Measurements from ENCODE around the gene RNF151. TPM values are rescaled to one million over a fixed set of nuclear protein-coding genes. Genes with fewer than 3 reads are reported as not detected.
A peak's percentile ranks its signal among the peaks of the same experiment; 100 is the strongest.

The RNF151 gene
- total and polyA plus RNA-seq, 2 donors (not counting 1 experiment from before 2014, with no cell fraction given) = not detected

DNA sequence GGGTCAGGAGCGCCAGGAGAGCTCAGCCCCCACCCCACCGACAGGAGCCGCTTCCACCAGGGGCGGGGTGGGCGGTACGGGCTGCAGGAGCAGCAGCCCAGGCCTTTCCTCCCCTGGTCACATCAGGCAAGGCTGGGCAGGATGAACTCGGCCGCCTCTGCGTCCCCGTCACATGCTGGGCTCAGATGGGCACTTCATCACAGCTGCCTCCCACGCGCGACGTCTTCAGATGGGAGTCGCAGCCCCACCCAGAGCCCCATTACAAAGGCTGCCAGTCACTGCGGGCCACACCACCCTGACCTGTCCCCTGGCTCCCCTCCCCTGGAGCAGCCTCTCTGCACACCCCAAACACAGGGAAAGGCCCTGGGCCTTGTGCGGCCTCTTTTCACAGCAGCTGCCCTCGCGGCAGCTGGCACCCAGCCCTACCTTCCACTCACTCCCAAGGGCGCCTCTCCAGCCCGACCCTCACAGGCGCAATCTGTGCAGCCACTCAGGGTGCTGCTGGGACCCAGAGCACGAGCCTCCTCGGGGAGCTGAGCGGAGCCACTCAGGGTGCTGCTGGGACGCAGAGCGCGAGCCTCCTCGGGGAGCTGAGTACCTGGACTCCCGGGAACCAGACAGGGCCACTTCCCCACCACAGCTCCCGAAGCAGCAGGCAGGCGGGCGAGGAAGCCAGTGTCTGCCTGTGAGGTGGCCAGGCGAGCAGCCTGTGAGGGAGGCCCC lies 38.3 kb downstream of the RNF151 start:
- Histone ChIP-seq H3K27ac (ENCODE audit: insufficient read depth, low read length) (no peak overlapping the region), H3K27me3 (ENCODE audit: control insufficient read depth, insufficient read depth, low read length) (no peaks in the 10 kb centered on the region), H3K4me3 (replicated peaks in 1 of 4; ENCODE audit: control extremely low read depth in 1 of 4, insufficient read depth in 1 of 4, low read depth in 3 of 4, low read length in 4 of 4) (no peak overlapping the region), H3K9me3 (ENCODE audit: control insufficient read depth, insufficient read depth, low read depth, low read length) (no peaks in the 10 kb centered on the region), H3K79me2 (ENCODE audit: control insufficient read depth, insufficient read depth, low read length) (peaks cover 69% of the 10 kb centered on the region), H3K36me3 (ENCODE audit: control insufficient read depth, insufficient read depth, low read length) (peaks cover 34% of the 10 kb centered on the region), H4K20me1 (ENCODE audit: control insufficient read depth, extremely low read depth, insufficient read depth, low read length) (no peaks in the 10 kb centered on the region), H2AFZ (ENCODE audit: low read length) (no peak overlapping the region), H3K4me1 (ENCODE audit: control insufficient read depth, extremely low read depth, insufficient read depth, low read length) (peaks cover 19% of the 10 kb centered on the region), H3K9ac (ENCODE audit: insufficient read depth, low read length) (no peak overlapping the region), H3K4me2 (ENCODE audit: extremely low read depth, insufficient read depth, low read length) (no peak overlapping the region)
- TF ChIP-seq, protein P1, sequence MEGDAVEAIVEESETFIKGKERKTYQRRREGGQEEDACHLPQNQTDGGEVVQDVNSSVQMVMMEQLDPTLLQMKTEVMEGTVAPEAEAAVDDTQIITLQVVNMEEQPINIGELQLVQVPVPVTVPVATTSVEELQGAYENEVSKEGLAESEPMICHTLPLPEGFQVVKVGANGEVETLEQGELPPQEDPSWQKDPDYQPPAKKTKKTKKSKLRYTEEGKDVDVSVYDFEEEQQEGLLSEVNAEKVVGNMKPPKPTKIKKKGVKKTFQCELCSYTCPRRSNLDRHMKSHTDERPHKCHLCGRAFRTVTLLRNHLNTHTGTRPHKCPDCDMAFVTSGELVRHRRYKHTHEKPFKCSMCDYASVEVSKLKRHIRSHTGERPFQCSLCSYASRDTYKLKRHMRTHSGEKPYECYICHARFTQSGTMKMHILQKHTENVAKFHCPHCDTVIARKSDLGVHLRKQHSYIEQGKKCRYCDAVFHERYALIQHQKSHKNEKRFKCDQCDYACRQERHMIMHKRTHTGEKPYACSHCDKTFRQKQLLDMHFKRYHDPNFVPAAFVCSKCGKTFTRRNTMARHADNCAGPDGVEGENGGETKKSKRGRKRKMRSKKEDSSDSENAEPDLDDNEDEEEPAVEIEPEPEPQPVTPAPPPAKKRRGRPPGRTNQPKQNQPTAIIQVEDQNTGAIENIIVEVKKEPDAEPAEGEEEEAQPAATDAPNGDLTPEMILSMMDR (conservative IDR thresholded peaks at IDR 0.05 in 1 of 2, IDR thresholded peaks at IDR 0.05 in 1 of 2; ENCODE audit: low read depth in 1 of 2, low read length in 2 of 2) = no peak
- no peak for TF ChIP-seq EZH2 (IDR thresholded peaks at IDR 0.05; ENCODE audit: low read length, missing control alignments)
- no peak for DNase-seq (ENCODE audit: low read depth in 2 of 2)

DNA sequence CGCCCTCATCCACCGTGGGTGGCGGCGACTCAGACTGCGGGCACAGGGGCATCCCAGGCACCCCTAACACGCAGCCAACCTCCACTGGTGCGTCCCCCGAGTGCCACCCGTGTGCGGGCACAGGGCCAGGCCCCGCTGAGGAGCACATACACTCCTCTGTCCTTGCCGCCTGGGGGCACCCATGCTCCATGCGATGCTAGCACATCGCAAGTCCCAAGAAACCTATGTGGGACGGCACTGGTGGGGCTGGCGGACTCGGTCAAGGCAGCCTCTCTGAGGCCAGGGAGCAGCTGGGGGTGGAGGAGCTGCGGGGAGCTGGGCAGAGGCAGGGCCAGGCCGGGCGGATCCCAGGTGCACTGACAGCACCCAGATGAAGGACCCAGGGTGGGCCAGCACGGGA lies 39.0 kb downstream of the RNF151 start:
- peaks cover 24% of the 10 kb centered on the region for H3K4me1 ChIP-seq (ENCODE audit: control insufficient read depth, extremely low read depth, insufficient read depth, low read length)
- no peak overlapping the region for H3K4me2 ChIP-seq (ENCODE audit: extremely low read depth, insufficient read depth, low read length)
- H3K36me3 ChIP-seq (ENCODE audit: control insufficient read depth, insufficient read depth, low read length) = peaks cover 29% of the 10 kb centered on the region
- no peaks in the 10 kb centered on the region for H3K9me3 ChIP-seq (ENCODE audit: control insufficient read depth, insufficient read depth, low read depth, low read length)
- no peak overlapping the region for H3K27ac ChIP-seq (ENCODE audit: insufficient read depth, low read length)
- no peak for TF ChIP-seq EZH2 (IDR thresholded peaks at IDR 0.05; ENCODE audit: low read length, missing control alignments)
- TF ChIP-seq, protein P1 (conservative IDR thresholded peaks at IDR 0.05 in 1 of 2, IDR thresholded peaks at IDR 0.05 in 1 of 2; ENCODE audit: low read depth in 1 of 2, low read length in 2 of 2) = no peak
- H3K79me2 ChIP-seq (ENCODE audit: control insufficient read depth, insufficient read depth, low read length) = peaks cover 72% of the 10 kb centered on the region
- no peaks in the 10 kb centered on the region for H3K27me3 ChIP-seq (ENCODE audit: control insufficient read depth, insufficient read depth, low read length)
- no peak overlapping the region for H2AFZ ChIP-seq (ENCODE audit: low read length)
- H3K9ac ChIP-seq (ENCODE audit: insufficient read depth, low read length) = no peak overlapping the region
- no peak overlapping the region for H3K4me3 ChIP-seq (replicated peaks in 1 of 4; ENCODE audit: control extremely low read depth in 1 of 4, insufficient read depth in 1 of 4, low read depth in 3 of 4, low read length in 4 of 4)
- no peaks in the 10 kb centered on the region for H4K20me1 ChIP-seq (ENCODE audit: control insufficient read depth, extremely low read depth, insufficient read depth, low read length)
- no peak for DNase-seq (ENCODE audit: low read depth in 2 of 2)

DNA sequence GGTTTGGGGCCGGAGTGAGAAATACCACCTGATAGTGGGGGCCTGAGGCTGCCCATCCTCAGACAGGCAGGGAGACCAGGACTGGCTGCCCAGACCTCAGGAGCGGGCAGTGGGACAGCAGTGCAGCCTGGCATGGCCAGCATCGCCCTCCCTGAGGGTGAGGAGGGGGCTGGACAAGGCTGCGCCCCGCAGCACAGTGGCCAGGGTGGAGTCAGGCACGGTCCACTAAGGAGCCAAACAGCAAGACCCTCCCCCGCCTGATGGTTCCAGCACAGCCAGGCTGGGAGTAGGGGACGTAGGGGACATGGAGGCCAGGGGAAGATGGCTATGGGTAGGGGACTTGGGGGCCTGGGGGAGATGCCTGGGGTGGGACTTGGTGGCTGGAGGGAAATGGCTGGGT lies 39.7 kb downstream of the RNF151 start:
- no peak overlapping the region for H2AFZ ChIP-seq (ENCODE audit: low read length)
- no peak overlapping the region for H3K9ac ChIP-seq (ENCODE audit: insufficient read depth, low read length)
- H4K20me1 ChIP-seq (ENCODE audit: control insufficient read depth, extremely low read depth, insufficient read depth, low read length) = no peaks in the 10 kb centered on the region
- peaks cover 24% of the 10 kb centered on the region for H3K4me1 ChIP-seq (ENCODE audit: control insufficient read depth, extremely low read depth, insufficient read depth, low read length)
- H3K4me2 ChIP-seq (ENCODE audit: extremely low read depth, insufficient read depth, low read length) = no peak overlapping the region
- H3K9me3 ChIP-seq (ENCODE audit: control insufficient read depth, insufficient read depth, low read depth, low read length) = no peaks in the 10 kb centered on the region
- no peak for TF ChIP-seq EZH2 (IDR thresholded peaks at IDR 0.05; ENCODE audit: low read length, missing control alignments)
- TF ChIP-seq, protein P1 (conservative IDR thresholded peaks at IDR 0.05 in 1 of 2, IDR thresholded peaks at IDR 0.05 in 1 of 2; ENCODE audit: low read depth in 1 of 2, low read length in 2 of 2) = no peak
- no peak overlapping the region for H3K4me3 ChIP-seq (replicated peaks in 1 of 4; ENCODE audit: control extremely low read depth in 1 of 4, insufficient read depth in 1 of 4, low read depth in 3 of 4, low read length in 4 of 4)
- peaks cover 72% of the 10 kb centered on the region for H3K79me2 ChIP-seq (ENCODE audit: control insufficient read depth, insufficient read depth, low read length)
- no peaks in the 10 kb centered on the region for H3K27me3 ChIP-seq (ENCODE audit: control insufficient read depth, insufficient read depth, low read length)
- H3K36me3 ChIP-seq (ENCODE audit: control insufficient read depth, insufficient read depth, low read length) = peaks cover 24% of the 10 kb centered on the region
- DNase-seq (ENCODE audit: low read depth in 2 of 2) = no peak
- H3K27ac ChIP-seq (ENCODE audit: insufficient read depth, low read length) = peak overlapping the region; percentile 8
